ENCODE measurements around the gene MYH10.

The MYH10 gene

GRCh38 chr17:8563024-8563776, 67.3 kb downstream of the MYH10 start:
- POLR2A ChIA-PET = no interaction called here
- Histone ChIP-seq H3K36me3 (ENCODE audit: control insufficient read depth in 2 of 2, insufficient read depth in 1 of 2, low read length in 2 of 2) (peaks cover 41 to 62% of the 10 kb centered on the region in 2 experiments; a peak in 2 of 3 replicates), H3K27ac (ENCODE audit: extremely low read depth, low read depth, low read length) (no peak overlapping the region), H3K4me3 (ENCODE audit: low read depth, low read length) (no peak overlapping the region), H3K9me3 (ENCODE audit: control insufficient read depth, insufficient read depth, low read depth, low read length) (no peaks in the 10 kb centered on the region), H3K4me1 (ENCODE audit: control insufficient read depth, insufficient read depth, low read length) (0 out of 2 replicates have a peak, but pooled peaks cover 4% of the 10 kb centered on the region)
- TF ChIP-seq PRDM4 (tag by site-specific recombination; IDR thresholded peaks at IDR 0.05) (no peak), ZNF654 (tag by site-specific recombination; IDR thresholded peaks at IDR 0.05; ENCODE audit: low read depth) (no peak), ZBTB10 (tag by site-specific recombination; IDR thresholded peaks at IDR 0.05) (no peak), MYNN (tag by site-specific recombination; IDR thresholded peaks at IDR 0.05; ENCODE audit: borderline replicate concordance) (no peak), KLF9 (tag by site-specific recombination; IDR thresholded peaks at IDR 0.05; ENCODE audit: low read depth) (no peak), ZNF184 (tag by site-specific recombination; IDR thresholded peaks at IDR 0.05) (no peak), ZNF610 (tag by site-specific recombination; IDR thresholded peaks at IDR 0.05; ENCODE audit: borderline replicate concordance) (no peak), ZNF324 (tag by site-specific recombination; IDR thresholded peaks at IDR 0.05) (no peak), ZFHX2 (tag by site-specific recombination; conservative IDR thresholded peaks at IDR 0.05) (no peak), PRDM6 (tag by site-specific recombination; IDR thresholded peaks at IDR 0.05) (no peak)
- CTCF ChIA-PET = interaction anchor here (1.1 kb wide), 1 partner anchor 183 kb away, joined by 4 read pairs; no protein-coding TSS in a partner anchor

GRCh38 chr17:8558144-8558543, 72.4 kb downstream of the MYH10 start:
- CTCF ChIA-PET = interaction anchor here (0.6 kb wide), 1 partner anchor 12 kb away, joined by 3 read pairs; no protein-coding TSS in a partner anchor

More at GRCh38 chr17:8558144-8558543, 72.4 kb downstream of the MYH10 start:
- POLR2A ChIA-PET = no interaction called here
- Histone ChIP-seq H3K27ac (ENCODE audit: extremely low read depth, low read depth, low read length) (no peak overlapping the region), H3K4me3 (ENCODE audit: low read depth, low read length) (no peak overlapping the region), H3K9me3 (ENCODE audit: control insufficient read depth, insufficient read depth, low read depth, low read length) (no peaks in the 10 kb centered on the region), H3K4me1 (ENCODE audit: control insufficient read depth, insufficient read depth, low read length) (0 out of 2 replicates have a peak, but pooled peaks cover 10% of the 10 kb centered on the region), H3K36me3 (ENCODE audit: control insufficient read depth in 2 of 2, insufficient read depth in 1 of 2, low read length in 2 of 2) (peaks cover 40 to 45% of the 10 kb centered on the region in 2 experiments)
- TF ChIP-seq ZNF274 (IDR thresholded peaks at IDR 0.05; ENCODE audit: low read length) (no peak), ZNF274 (tag by site-specific recombination; IDR thresholded peaks at IDR 0.05; ENCODE audit: borderline replicate concordance) (no peak), OSR2 (tag by site-specific recombination; IDR thresholded peaks at IDR 0.05) (0 out of 2 replicates have a peak, but pooled peaks have one; percentile 2), ZNF701 (tag by site-specific recombination; IDR thresholded peaks at IDR 0.05) (no peak), FEZF1 (tag by site-specific recombination; IDR thresholded peaks at IDR 0.05) (peak; percentile 37; the same call in 1 of the 2 replicates)
